Stimulated activated CD4-positive, alpha-beta T cell treated with anti-CD3 and anti-CD28 coated beads, Interleukin-15, amount 100 ng/mL, for 48 hours (primary cell): Measurements from ENCODE around the gene RNF157.
"Not testable (repeated sequence)": the region's sequence is repeated elsewhere in the genome, so short reads cannot be mapped to it uniquely, and the experiment has no call there.

ENCODE experiments used
- DNase-seq, 2 donors: peaks; one replicate each; pipeline ENCODE4 v3.0.0-alpha.2; 2020; ENCODE audit warnings: low read depth in 2 of 2

Gene RNF157

DNA sequence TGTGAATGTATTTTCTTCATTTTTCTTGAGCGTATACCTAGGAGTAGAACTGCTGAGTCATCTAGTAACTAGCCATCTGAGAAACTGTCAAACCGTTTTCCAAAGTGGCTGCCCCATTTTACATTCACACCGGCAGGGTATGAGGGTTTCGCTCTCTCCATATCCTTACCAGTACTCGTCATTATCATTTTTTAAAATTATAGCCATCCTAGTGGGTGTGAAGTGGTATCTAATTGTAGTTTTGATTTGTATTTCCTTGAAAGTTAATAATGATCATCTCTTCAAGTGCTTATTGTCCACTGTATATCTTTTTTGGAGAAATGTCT, 6.0 kb downstream of the RNF157 start:
- DNase-seq = no peak

DNA sequence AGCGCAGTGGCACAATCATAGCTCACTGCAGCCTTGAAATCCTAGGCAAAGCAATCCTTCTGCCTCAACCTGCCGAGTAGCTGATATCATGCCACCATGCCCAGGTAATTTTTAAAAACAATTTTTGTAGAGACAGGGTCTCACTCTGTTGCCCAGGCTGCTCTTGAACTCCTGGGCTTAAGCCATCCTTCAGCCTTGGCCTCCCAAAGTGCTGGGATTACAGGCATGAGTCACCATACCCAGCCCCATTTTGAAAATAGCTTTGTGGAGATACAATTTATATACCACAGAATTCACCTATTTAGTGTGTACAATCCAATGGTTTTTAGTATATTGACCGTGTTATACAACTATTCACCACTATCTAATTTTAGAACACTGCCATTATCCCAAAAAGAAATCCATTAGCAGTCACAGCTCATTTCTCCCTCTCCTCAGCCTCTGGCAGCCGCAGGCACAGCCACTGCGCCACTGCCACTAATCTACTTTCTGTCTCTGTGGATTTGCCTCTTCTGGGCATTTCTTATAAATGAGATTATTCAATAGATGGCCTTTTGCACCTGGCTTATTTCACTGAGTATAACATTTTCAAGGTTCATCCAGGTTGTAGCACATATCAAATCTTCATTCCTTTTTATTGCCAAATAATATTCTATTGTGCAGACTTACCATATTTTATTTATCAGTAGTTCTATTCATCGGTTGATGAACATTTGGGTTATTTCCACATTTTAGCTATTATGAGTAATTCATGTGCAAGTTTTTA, 6.5 kb downstream of the RNF157 start:
- DNase-seq = no peak

DNA sequence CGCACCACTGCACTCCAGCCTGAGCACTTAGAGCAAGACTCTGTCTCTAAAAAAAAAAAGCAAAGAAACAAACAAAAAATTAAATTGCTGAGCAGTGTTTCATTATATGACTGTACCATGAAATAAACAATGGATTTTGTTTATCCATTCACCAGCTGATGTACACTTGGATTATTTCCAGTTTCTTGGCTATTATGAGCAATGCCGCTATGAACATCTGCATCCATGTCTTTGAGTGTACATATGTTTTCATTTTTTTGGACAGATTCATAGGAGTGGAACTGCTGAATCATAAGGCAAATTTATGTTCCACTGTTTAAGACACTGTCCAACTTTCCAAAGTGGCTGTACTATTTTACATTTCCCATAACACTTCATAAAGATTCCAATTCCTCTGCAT, 8.0 kb downstream of the RNF157 start:
- DNase-seq = no peak

DNA sequence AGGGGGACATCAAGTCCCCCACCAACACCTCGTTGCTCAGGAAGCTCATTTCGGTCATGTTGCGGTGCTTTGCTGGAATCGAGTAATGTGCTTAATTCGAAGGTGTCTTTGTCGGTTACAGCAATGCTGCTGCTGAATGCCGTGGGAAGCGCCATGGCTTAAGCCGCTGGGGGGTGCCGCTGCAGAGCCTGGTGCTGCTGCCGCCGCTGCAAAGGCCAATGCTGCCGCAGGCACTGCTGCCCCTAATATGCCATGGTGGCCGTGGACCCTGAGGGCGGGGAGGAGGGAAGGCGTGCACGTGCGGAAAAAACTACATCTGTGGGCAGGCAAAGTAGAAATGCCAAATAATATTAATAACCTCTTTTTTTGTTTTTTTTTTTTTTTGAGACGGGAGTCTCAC, 13.5 kb downstream of the RNF157 start:
- not testable (repeated sequence) for DNase-seq

DNA sequence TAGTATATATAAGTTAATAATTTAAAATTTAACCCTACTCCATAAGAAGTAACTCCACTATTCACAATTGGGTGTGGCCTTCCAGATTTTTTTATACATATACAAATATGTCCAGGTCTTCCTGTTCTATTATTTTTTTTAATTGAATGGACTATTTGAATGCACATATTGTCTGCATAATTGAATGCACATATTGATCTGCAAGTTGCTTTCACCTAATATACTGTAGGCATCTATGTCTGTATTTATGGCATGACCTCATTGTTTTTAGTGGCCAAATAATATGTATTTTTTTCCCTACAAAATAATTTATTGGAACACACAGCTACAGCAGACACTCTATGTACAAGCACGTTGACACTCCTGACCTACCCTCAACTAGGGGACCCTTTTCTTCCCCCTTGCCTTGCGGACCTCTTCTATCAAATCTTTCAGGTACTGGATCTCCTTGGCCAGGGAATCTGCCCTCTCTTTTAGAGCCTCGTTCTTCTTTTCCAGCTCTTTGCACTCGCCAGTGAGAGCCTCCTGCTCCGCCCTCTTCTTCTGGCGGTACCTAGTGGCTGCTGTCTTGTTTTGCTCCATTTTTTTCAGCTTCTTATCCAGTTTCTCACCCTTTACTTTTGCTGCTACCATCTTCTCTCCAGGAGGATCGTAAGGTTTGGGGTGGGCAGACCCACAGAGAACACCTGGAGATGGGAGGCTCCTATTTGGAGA, 14.8 kb downstream of the RNF157 start:
- DNase-seq = not testable (repeated sequence)

DNA sequence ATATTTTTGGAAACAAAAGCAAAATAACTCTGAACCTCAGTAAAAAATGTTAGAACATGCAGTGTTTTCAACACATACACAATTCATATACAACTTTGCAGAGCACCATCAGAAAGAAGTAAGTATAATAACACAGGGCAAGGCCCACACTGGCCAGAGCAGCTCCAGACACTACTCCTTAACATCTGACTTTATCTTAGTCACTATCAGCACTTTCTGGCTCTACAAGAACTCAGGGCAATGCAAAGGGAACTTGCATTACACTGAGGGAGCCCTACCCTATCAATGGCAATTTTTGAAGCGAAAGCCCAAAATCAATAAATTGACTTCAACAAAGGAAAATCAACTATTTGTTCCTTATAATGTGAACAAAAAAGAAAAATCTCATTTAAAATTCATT, 16.5 kb downstream of the RNF157 start:
- no peak for DNase-seq

DNA sequence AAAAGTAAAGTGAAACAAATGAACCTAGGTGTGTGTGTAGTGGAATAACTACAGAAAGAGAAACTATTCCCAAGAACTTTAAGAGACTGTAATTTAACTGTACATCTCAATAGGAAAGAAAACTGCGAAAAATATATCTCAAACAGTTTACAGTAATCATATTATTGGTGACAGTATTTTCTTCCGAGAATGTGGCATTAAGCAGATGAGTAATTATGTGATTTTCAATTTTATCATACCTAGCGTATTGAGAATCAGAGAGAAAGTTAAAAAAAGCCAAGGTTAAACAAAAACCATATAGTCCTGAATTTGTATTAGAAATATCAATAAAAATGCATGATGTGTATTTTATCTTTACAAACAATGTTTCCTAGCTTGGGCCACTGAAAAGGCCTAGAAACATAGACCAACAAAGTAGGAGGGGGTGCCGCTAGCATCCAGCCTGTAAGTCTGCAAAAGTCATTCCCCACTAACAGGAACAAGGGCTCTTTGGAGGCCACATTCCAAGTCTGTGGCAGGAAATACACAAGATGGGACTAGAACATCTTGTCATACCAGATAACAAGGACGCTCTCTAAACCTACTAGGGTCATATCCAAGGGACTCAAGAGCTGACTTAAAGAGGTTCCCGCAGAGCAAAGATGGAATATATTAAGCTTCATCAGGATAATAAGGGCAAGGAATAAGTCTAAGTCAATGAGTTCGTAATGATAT, 20.5 kb downstream of the RNF157 start:
- DNase-seq = no peak

DNA sequence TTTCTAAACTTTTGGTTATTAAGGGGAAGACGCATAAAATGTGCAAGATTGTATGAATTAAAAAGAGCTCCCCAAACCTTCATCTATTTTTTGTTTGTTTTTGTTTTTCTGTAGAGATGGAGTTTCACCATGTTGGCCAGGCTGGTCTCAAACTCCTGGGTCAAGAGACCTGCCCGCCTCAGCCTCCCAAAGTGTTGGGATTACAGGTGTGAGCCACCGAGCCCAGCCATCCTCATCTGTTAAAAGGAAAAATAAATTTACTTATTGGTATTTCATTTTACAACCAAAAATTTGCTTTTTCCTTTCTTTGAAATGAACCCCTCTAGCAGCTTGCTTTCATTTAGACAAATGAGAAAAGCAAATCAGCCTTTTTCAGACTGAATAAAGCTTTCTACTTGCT, 23.2 kb downstream of the RNF157 start:
- no peak for DNase-seq

DNA sequence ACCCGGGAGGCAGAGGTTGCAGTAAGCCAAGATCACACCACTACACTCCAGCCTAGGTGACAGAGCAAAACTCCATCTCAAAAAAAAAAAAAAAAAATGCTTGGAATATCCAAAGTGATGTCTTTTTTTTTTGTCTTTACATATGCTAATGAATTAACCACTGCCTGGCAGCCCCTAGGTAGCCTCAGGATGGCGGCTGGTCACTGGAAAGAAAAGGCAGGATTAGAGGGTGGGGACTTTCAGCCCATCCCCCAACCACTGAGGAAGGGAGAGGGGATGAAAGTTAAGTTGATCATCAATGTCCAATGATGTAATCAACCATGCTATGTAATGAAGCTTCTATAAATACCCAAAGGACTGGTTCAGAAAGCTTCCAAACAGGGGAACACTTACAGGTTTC, 26.8 kb downstream of the RNF157 start:
- no peak for DNase-seq

DNA sequence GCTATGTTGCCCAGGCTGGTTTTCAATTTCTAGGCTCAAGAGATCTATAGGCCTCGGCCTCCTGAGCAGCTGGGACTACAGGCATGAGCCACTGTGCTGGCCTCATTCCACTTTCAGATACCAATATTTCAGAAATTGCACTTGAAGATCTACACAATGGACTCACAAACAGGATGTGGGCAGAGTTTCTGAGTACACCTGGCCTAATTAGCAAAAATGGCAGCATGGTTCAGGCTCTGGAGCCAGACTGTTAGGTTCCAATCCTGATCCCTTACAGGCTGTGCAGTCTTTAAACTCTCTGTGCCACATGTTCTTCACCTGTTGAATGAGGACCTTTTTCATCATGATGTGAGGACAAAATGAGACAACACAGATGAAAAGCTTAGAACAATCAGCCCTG, 32.2 kb downstream of the RNF157 start:
- no peak for DNase-seq

DNA sequence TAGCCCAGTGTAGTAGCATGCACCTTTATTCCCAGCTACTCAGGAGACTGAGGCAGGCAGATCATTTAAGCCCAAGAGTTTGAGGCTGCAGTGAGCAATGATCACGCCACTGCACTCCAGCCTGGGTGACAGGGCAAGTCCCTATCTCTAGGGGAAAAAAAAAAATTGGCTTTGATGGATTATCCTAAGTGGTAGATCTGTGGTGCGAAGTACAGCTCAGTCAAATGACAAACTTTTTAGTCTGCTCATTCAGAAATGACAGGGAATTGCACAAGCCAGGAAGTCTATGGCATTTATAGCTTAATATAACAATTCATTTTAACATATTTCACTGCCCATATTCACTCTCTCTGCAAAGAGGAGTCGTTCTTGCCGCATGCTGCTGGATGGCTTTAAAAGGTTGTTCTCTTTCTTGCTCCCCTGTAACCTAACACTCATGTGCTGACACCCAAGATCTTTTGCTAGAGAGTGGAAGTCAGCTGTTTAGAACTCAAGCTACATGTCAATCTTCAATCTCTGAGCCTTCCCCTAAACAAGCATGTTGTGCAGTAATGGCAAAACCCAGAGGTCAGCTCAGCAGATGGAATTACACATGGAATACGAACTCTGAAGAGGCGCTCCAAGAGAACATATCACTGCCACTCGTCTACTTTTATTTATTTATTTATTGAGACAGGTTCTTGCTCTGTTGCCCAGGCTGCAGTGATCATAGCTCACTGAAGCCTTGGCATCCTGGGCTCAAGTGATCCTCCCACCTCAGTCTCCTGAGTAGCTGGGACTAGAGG, 32.8 kb downstream of the RNF157 start:
- DNase-seq = no peak

DNA sequence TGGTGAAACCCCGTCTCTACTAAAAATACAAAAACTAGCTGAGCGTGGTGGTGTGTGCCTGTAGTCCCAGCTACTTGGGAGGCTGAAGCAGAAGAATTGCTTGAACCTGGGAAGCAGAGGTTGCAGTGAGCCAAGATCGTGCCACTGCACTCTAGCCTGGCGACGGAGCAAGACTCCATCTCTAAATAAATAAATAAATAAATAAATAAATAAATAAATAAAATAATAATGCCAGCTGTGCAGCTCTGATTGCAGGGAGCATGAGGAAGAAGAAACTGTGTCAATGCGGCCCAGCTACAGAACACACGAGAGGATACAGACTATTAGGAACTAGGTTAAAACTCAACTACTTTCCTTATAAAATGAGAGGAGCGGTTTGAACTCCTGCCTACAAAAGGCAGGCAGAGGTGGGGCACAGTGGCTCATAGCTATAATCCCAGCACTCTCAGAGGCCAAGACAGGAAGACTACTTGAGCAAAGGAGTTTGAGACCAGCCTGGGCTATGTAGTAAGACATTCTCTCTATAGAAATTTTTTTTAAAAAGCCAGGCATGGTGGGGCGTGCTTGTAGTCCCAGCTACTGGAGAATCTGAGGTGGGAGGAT, 34.6 kb downstream of the RNF157 start:
- not testable (repeated sequence) for DNase-seq

DNA sequence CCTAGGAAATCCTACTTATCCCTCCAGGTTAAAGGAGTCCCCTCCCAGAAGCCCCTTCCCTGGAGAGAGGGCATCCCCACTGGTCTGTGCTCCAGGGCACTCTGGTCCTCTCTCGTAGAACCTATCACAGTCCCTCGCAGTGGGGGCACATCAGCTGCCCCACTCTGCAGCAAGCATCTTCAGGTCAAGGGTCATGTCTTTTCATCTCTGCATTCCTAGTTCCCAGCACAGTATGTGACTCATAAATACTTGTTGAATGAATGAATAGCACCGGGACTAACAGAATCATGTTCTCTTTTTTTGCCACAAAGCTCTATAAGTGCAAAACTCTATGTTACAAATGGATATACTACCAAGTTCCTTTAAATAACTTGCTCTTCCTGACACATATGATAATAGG, 36.0 kb downstream of the RNF157 start:
- no peak for DNase-seq

DNA sequence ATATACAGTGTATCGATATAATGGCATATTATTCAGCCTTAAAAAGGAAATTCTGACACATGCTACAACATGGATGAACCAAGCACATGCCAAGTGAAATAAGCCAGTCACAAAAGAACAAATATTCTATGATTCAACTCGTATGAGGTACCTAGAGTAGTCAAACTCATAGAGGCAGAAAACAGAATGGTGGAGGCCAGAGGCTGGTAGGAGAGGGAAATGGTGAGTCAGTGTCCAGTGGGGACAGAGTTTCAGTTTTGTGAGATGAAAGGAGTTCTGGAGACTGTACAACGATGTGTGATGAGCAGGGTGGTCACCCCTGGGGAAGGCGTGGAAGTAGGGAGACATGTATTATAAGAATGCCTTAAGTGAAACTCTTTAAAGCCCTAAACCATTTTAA, 39.9 kb downstream of the RNF157 start:
- DNase-seq = peak in 1 of 2 donors; percentile 12

DNA sequence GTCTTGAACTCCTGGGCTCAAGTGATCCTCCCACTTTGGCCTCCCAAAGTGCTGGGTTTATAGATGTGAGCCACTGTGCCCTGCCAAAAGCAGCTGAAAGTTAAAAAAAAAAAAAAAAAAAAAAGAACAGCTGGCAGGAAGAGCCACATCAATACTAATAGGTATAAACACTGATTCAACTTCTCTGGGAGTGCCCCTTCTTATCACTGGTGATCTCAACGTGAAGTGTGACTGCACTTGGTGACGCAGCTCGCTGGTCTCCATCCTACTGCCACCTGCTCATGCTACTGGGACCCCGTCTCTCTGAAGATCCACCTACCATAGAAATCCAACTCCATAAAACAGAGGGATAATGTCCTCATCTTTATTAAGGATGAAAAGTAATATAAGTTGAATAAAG, 40.8 kb downstream of the RNF157 start:
- DNase-seq = peak; percentile 55 to 64

DNA sequence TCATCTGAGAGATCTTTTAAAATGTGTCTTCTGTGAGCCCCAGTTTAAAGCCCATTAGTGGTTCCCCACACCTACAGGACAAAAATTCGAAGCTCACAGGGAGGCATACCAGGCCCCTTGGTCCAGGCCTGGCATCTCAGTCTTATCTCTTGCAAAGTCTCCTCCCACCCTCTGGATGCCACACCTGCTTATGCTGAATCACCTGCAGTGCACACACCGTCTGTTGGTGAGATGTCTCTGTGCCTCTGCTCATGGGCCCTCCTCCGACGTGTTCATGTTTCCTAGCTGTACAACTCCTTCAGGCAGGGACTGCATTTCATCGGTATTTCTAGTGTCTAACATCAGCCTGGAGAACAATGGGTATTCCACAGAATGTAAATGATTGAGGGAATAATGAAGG, 41.6 kb downstream of the RNF157 start:
- DNase-seq = no peak

DNA sequence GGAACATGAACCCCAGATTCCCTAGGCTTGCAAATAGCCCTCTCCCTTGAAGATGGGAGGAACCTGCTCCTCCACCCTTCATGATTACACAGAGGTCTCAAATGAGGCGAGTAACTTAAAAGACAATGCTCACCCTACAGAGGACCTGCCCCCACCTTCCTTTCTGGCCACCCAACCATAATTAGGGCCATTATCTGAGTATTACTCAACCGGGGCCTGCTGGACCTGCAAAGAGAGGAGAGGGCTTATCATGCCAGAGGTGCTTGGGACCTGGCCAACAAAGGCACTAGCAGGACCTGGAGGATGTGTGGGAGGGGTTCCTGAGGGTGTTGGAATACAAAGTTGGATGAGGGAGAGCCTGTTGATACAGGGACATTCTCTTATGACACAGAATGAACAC, 42.4 kb downstream of the RNF157 start:
- DNase-seq = no peak

DNA sequence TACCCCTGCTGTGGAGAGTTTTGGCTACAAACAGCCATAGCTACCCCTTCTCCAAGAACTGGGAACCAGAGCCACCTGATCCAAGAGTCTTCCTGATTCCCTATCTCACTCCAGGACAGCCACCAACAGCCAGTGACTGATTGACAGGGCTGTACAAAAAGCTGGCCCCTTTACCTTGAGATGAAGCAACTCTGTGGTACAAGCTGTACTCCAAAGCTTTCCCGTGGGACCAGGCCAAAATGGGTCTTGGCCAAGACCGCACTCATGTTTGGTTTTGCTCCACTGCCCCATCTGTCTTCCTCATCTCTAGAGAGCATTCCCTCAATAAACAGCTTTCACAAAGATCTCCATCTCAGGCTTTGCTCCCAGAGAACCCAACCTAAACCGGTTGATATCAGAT, 43.6 kb downstream of the RNF157 start:
- no peak for DNase-seq

DNA sequence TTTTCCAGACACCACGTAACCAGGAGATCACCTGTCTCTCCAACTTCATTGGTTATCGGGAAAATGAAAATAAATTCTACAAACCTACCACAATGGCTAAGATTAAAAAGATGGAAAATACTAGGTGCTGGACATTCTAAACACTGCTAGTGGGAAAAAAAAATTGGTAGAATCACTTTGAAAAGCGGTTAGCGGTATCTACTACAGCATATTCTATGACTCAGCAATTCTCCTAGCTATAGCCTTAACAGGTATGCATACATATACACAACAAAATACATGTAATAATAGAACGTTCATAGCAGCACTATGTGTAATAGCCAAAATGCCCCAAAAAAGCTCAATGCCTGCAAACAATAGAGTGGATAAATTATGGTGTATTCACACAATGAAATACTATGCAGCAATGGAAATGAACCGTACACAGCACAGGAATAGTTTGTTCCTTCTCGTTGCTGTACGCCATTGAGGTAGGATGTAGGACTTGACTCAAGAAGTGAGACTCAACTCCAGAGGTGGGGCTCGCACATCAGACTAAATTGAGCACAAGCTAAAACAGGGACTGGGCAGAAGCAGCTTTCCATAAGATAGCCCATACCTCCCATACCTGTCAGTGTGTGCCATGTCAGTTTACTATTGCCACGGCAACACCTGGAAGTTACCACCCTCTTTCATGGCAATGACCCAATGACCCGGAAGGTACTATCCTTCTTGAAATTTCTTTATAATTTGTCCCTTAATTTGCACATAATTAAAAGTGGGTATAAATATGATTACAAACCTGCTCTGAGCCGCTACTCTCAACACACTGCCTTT, 44.8 kb downstream of the RNF157 start:
- DNase-seq = no peak

DNA sequence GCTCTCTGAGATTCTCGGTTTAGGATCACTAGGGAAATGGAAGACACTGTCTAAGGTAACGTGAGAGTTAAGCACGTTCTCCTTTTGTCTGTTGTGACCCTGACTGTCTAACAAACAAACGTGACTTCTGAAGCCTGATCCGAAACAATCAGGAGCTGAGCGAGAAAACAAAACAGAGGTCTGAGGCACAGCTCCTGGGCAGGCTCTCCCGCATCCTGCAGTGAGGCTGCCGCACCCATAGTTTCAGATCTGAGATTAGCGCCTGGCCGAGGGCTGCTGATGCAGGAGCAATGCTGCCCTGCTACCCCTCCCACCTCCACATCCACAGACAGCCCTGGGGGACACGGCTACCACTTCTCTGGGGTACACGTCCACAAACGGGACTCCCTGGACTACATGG, 46.7 kb downstream of the RNF157 start:
- DNase-seq = no peak

DNA sequence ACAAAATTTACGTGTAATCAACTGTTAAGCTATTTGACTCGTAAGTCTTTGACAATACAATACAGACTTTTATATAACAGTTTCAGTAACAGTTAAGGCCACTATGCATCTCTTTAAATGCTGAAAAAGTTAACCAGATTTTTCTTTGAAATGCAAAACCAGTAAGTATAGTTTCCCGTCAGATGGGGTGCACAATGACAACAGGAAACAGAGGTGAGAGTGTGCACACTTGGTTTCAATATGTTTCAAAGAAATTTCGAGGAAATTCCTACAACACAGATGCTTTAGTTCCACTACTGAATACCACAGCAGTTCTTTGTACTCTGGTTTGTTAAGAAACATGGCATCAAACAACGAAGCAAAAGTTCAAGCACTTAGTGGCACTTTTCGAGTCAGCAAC, 48.4 kb downstream of the RNF157 start:
- peak in 1 of 2 donors; percentile 28 for DNase-seq
